Activated CD4-positive, alpha-beta T cell treated with anti-CD3 and anti-CD28 coated beads, Interleukin-2, Interleukin-6, amounts not matched to agents 100 ng/mL and 50 ng/mL, durations not matched to agents 16 hours and 8 hours (primary cell): ENCODE results near the gene FBXL4.

ENCODE experiments used
- DNase-seq: peaks from one replicate; pipeline ENCODE4 v3.0.0-alpha.2; 2020

FBXL4 gene

DNA sequence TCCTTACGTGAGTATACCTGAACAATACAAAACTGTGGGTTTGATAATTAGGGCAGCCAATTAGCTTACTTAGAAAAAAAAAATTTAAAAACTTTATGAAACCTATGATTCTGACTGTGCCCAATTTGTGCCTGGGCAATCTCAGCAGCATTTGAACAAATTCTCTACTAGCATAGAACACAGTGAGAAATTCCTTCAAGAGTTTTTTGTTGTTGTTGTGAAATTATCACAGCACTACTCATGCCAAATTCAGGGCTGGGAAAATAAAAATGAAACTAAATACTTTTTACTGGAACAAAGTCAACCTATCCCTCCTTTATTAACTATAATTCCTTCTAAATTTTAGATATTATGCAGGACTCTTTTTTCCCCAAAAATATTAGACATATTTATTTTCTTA lies 70.5 kb downstream of the FBXL4 start:
- DNase-seq = no peak

DNA sequence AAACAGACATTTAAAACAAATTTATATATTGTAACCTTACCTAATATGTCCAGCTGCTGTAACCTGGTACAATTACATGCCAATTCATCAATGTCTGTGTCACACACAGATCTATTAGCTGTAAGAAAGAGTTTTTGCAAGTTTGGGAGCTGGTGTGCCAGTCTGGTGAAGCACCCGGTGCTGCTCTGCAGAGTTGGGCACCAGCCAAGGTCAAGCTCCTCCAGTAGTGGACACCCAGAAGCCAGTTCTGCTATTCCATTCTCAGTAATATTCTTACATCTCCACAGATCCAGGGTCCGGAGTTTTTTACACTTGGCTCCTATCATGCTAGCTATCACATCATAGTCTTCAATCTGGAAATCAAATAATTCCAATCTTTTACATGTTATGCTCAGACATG lies 72.4 kb downstream of the FBXL4 start:
- DNase-seq = no peak

DNA sequence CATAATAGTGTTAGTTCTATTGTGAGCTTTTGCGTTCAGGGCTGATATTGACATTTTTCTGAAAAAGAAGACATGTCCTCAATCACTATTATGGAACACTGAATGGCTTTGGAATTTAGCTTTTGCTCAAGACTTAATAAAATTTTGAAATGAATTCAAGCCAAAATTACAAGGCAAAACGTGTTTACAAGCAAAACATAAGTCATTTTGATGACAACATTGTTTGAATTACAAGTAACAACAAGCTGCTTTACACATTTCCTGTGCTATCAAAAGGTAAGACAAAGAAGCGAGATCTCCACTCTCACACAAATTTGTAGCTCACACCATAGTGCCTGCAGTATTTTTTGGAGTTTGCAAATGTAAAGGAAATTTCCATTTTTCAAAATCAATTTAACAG lies 75.9 kb downstream of the FBXL4 start:
- no peak for DNase-seq

DNA sequence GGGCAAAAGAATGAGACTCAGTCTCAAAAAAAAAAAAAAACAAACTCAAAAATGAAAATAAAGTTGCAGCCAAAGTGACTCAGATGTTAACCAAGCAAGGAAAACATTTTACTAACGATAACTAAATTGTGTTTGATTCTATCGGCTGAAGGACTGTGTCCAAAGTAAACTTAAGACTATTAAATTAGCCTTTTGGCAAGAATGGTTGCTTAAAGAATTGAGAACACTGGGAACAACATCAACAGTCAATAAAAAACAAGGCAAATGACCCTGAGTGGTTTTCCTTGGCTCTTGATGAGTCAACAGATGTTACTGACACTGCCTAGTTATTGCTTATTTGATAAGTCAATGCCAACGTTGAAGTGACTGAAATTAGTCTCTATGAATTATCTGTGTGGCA lies 76.7 kb downstream of the FBXL4 start:
- DNase-seq = no peak

DNA sequence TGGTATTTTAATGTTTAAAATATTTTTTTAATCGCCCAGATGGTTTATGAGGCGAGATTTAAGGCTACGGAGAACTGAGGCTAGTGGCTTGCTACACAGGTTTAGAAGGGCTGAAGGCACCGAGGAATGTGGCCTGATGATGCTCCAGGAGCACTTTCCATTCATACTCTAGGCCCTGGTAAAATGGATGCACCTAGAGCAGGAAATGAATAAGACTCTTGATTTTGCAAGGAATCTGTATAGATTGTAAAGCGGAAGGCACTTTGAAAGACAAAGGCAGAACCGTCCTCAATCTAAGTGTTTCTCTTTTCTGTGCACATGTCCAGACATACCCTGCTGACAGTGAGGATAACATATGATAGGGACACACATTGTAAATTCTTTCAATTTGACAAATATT lies 83.2 kb downstream of the FBXL4 start:
- DNase-seq = no peak

DNA sequence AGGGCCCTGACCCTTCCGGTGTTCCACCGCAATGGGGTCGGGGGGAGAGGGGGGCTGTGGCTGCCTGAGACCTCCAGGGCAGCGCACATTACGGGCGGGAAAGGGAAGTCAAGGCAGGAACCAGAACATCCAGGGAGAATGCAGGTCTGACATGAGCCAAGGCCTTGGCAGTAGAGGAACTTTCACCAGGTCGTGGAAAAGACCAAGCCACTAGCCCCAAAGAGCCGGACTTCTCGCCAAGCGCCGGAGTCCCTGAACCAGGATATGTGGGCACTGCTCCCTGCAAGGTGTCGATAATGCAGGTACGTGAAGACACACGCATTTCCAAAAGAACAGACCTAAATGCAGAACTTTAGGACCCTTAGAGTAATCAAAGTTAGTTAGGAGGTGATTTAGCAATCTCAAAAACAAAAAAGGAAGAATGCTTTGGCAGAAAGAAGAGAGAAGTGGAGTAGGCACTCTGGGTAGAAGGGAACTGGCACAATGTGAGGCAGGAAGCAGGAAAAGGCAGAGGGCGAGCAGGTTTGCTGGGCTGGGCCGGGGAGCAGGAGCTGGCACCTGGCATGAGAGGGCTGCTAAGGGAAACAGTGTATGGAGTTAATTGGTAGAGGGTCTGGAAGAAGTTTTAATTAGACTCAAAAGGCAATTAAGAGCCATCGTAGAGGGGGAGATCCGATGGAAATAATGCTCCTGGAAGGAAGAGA lies 99.1 kb downstream of the FBXL4 start:
- DNase-seq = no peak

DNA sequence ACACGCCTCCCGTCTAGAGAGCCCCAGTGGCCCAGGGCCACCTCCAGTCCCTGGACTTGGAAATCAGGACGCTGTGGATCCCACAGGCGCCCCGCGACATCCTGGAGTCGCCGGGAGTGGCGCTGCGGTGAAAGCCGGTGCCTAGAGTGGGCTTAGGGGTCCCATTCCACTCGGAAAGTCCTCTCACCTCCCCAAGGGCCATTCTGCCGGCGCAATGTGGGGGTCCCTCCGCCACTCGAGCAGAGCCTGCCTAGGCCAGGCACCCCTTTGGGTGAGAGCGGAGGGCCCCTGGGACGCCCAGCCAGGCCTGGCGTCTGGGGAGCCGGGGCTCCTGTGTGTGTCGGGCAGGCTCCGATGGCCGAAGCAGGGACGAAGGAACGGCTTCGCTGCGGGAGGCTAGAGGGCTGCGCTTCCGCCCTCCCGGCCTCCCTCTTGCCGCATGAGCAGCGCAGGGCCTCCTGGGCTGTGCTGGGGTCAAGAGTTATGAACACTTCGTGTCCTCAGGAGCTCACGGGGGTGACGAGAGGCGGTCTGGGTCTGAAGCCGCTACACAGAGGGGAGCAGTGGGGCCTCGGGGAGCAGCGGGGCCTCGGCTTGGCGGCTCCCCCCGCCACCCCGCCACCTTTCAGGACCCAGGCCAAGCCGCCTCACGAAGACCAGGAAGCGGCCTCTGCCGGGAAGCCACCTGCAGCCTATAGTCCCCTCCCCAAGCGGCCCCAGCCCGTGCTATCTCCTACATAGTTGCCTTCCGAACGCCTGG lies 99.8 kb downstream of the FBXL4 start:
- DNase-seq = no peak

DNA sequence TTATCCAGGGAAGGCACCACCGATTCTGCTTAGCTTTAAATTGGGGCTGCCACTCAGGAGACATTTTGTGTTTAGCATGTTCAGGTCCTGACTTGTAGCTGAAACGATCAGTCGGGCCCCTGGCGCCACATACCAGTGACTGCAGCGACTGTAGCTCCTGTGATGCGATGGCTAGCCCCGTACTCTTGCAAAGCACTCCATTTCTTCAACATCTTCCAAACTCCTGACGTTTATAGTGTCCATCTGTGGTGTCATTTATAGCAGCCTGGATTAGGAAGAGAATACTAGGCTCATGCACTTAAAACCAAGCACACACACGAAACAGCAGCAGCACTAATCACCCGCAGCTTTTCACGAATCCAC lies 100.3 kb downstream of the FBXL4 start:
- DNase-seq = no peak

DNA sequence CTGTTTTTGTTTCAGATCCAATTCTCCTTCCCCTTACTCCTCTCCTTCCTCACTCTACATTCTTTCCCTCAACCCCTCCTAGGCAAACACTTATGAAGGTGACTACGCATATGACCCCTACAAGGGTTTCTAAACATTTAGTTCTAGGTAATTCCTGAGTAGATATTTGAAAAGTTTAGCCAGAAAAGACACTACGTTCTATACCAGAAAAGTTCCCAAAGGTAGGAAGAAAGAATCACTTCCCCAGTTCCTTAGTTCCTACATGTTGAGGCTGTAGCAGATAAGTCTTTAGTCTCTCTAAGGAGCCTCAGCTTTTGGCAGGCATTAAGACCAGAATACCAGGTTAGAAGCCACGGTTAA lies 101.7 kb downstream of the FBXL4 start:
- DNase-seq = no peak

DNA sequence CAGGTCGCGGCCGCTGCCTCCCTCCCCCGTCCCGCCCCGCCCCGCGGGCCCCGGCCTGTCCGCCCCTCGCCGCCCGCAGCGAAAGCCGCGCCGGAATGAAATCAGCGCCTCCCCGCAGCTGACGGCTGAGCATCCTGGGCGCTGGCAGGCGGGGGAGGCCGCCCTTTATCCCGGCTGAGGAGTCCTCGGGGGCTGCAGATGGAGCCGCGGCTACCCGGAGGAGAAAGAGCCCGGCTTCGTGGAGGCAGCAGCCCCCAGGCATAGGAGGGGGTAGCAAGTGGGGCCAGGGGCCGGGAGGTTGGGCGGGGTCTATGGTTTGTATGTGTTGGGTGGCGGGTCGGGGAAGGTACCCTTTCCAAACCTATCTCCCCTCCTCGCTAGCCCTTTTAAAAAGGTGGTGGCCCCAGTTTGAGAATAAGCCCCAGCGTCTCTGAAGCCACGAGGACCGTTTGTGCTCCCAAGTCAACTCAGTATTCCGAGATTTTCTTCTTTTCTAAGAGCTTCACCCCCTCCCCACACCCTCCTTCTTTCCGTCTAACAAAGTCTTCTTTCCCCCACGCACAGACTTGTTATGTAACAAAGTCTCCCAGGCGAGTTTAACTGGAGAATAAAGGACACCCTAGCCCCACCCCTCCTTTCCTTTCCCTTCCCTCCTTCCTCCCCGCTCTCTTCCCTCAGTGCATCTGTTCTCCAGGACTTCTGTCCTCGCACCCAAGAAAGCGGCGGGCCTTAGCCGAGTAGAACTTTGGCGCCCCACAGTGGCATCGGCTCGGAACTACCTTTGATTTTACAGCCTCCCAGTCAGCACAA lies 102.3 kb downstream of the FBXL4 start:
- DNase-seq = peak; percentile 78

DNA sequence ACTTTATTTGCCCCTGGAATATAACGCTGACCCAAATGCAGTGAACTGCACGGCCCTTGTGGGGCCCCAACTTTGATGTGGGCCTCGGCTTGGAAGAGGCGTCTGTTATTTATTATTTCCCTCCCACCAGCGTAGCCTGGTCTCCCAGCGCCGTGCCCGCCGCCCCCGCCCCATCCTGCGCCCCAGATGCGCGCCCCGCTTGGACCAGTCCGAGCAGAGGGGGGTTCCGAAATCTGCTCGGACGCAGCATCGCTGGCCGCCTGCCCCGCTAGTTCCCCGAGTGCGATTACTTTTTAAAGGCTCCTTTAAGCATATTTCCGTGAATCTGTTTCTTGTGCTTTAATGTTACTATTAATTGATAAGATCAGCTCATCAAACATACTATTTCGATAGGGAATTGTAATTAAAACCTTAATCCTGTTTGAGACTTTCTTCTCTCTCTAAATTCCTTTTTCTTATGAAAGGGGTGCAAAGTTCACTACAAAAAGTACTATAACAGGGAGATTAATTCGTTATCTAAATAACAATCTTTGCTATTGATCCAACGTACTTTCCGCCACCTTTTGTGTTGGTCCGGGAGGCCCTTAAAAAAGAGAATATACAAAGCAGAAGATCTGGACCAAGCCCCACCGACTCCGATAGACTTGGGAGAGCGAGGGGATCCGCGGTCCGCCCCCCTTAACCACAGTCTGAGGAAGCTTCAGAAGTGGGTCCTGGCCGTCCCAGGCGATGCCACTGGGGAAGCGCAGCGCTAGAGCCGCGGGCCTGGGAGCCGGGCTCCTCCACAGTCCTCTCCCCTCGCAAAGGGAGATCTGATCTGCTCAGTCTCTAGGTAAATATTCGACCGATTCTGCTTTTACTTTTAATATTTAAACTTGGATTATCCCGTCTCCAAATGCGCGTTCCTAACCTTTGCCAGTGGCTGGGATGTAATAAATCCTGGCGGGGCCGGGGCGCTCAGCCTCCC lies 103.2 kb downstream of the FBXL4 start:
- no peak for DNase-seq

DNA sequence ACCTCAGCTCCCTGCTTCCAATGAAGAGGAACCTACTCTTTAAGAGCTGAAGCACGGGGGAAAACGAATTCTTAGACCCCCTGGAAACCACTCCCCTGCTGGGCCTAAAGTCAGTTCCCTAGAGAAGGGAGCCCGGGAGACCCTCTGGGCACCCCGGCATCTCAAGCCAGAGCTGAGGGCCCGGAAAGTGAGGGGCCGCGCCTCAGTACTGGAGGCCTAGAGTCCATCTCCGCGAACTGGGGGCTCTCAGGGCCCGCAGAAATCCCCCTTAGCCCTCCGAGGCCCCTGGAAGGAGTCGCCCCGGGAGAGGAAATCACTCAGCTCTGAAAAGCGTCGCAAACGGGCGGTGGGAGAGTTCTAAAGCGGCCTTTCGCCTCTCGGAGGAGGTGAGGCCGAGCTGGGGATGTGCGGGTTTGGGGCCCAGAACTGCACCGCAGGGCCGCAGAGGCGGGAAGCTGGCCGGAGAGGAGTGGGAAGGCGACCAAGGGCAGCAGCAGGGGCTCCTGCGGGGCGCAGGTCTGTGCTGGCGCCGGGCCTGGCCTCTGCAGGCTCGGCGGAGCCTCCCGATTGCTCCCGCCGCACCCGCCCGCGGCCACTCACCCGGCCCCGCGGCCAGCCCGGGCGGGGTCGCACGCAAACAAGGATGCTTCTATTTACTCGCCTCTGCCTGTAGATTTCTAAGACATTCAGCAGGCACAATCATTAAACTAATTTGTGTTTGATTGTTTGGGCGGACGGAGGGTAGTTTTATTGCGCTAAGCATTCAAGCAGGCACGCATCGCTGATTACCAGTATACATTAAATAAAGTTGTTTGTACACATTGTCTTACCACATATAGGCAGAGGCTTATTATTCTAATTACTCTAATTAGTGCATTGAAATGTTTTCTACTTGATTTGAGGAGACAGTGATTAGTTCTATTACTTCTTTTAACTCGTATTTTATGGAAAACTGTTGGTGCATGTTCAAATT lies 104.2 kb downstream of the FBXL4 start:
- DNase-seq = no peak

DNA sequence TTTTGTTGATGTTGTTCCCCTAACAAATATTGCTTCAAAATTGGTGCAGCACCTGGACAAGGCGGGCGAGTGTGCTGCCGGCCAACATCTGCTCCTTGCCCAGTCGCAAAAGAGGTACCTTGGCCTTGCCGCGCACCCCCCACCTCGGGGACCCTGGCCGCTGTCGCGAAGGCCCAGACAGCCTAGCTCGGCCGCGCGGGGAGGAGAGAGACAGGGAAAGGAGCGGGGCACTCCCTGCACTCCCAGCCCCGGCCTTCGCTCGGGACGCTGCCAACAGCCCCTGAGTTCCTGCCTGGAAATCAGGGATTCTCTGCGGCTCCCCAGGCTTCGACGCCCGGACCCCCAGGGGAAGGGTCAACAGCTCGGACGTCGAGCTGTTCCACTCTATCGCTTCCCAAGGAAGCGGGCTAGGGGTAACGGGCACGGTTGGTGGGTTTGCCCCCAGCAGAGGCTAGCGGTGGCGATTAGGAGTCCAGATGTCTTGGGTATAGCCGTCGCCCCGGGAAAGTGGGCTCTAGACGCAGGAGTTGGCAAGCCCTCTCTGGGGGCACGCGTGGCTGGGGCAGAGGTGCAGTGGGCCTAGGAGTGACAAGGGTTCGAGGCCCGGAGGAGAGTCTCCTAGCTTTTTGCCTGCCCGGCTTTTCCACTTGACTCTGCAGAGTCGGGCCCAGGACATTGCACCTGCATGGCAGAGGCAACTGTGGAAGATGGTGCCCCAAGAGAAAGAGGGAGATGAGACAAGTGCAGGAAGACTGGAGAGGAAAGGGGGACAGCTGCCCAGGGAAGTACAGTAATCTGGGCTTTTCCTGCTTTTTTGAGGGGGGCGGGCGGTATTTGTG lies 105.2 kb downstream of the FBXL4 start:
- no peak for DNase-seq

DNA sequence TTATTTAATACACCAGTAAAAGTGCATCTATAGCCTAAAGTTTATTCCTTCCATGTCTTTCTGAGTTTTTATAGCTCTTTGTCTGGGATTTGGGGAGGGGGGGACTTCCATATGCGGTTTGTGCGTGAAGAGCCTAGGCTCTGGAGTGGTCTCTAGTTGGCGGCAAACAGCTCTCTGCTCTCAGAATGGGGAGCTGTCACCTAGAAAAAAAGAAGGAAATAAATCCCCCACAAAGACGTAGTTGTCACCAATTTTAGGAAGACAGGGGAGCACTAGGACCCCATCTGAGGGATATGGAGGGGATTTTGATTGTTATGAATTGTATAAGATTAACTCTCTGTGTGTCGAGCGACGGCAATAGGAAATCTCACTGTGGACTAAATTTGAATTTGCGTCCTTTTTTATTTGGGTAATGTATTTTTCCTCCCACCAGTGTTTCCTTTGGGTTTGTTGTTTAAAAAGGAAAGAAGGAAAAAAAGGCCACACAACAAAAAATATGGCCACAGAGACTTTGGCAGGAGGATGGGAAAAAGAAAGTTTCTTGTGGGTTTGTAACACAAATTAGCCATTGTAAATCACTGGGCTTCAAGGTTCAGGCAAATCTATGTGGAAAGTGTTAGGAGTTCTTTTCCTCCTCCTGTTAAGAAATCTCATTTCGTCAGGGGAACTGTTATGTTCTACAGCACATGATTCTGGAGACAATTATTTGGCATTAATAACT lies 106.0 kb downstream of the FBXL4 start:
- DNase-seq = no peak

DNA sequence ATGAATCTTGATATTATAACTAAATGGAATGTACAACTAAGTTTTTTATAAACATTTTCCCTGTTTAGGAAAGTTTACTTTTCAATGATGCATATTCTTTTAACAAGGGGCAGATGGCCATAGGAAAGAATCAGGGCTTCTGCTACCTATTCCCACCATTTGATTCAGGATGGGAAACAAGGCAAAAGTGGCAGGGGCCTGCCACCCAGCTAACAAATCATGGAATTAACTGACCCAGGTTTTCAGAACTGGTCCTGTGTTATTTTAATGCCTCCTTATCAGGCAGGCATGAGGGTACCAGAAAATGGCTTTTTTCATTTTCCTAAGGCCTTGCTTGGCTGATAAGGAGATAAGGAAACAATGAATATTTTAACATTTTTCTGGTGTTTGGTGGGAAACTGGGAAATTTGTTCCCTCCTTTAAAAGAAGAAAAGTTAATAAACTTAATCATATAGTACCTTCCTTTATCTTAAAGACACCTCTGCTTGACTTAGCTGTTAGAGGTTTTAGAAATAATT lies 106.7 kb downstream of the FBXL4 start:
- no peak for DNase-seq

DNA sequence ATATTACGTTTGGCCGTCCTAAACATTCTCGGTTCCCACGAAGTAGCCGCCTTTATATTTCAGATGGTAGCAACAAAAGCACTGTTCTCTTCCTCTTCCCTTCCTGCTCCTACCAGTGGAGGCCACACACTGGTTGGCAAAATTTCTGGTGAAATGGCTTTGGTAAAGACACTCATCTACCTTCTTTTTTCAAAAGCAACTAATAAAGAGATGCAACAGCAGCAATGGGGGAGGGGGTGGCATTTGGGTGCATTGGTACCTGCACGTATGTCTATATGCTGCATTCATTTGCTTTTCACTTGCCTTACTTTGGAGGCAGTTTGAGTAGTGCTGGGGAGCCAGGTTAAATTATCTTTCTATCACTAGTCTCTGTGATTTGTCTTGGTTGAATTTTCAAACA lies 107.4 kb downstream of the FBXL4 start:
- DNase-seq = no peak

DNA sequence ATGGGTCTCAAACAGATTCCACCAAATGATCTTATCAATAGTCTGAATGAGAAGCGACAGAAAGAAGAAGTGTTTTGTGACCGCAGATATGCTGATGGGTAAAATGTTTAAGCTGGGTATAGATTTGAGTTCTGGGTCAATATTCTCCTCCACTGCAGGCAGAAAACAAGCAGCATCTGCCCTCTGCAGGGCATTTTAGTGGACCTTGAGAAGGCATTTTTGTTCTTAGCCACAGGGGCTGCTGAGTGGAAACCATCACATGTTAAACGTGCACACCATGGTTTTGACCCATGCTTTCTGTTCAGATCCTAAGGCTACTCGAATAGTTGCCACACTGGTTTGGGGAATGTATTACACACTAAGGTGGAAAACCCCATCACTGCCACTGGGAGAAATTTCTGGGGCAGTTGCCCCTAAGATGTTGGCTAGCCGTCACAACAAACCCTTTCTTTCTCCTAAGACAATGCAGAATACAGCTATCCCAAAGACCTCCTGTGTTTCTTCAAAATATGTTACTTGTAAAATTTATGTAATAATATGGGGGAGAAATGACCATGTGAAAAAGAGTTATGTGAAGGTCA lies 107.9 kb downstream of the FBXL4 start:
- DNase-seq = no peak

DNA sequence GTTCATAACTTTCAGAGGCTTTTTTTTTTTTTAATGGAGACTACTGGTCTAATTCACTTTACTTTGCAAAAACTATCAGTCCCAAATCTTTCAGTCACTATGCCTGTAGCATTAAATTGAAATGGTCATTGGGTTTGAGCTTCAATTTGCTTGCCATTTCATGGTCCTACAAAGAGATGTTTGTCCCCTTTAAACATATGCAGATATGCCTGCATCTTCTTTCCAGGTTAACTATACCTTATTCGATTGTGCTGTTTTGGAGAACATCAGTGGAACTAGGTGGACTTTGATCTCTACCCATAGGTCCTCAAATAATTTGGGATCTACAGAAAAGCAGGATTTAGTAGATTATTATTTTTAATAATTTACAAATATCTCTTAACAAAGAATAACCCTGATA lies 108.8 kb downstream of the FBXL4 start:
- DNase-seq = no peak

DNA sequence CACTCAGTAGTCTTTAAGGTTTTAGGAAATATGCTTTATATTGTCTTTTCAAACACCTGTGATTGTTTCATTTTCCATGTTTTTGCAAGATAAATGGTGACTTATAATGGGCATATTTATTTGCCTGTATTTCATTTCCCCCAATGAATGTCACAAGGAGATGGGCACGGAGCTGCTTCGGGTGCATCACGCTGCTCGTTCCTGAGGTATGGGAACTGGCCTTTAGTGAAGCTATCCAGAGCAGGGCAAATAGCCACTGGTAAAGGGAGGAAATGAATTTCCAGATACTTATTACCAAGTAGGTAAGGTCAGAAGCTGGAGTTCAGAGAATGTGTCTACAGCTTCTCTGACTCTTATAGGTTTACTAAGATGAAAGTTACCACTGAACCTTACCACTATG lies 109.7 kb downstream of the FBXL4 start:
- no peak for DNase-seq
